A549 (cell line): ENCODE measurements around the gene GPS2. TPM values are rescaled to one million over a fixed set of nuclear protein-coding genes. Genes with fewer than 3 reads are reported as not detected.
A peak's percentile ranks its signal among the peaks of the same experiment; 100 is the strongest.
"Not testable (repeated sequence)": the region's sequence is repeated elsewhere in the genome, so short reads cannot be mapped to it uniquely, and the experiment has no call there.

Source experiments
- ATAC-seq, 2 experiments: fragments of 200-7000 bp in 1 of 2; fragments of >200 bp in 1 of 2; cut with Nextera tagmentation in 1 of 2; cut with Tn5 transposase in 1 of 2; 3 replicates each; pipeline versions ENCODE4 v1.8.0 to v1.9.1; 2018 to 2020; ENCODE audit warnings: mild to moderate bottlenecking in 1 of 2, moderate library complexity in 1 of 2
- CTCF ChIA-PET: fragments of 300-600 bp; sonication (Branson Sonifier 250); formaldehyde crosslinking; extraction: SDS; loops from one replicate; lab custom pipeline; 2021; ENCODE audit warnings: antibody characterized with exemption, inconsistent platforms; lab: Yijun Ruan, JAX
- POLR2A ChIA-PET: fragments of 350-600 bp; formaldehyde crosslinking; extraction: SDS; loops from one replicate; lab custom pipeline; 2021; ENCODE audit warnings: antibody characterized with exemption, inconsistent platforms; lab: Yijun Ruan, JAX
- DNase-seq, 2 experiments: peaks; one replicate each; pipeline versions ENCODE4 v3.0.0 to v3.0.0-alpha.2; 2011 to 2016; ENCODE audit warnings: low read depth in 1 of 2, low spot score in 1 of 2
- FAIRE-seq: peaks from 2 replicates; lab custom pipeline; 2011; peaks lifted over from hg19 to GRCh38; lab: Jason Lieb, UNC
- H3K27ac ChIP-seq, 2 experiments: fragments of >200 bp; sonication (Bioruptor Twin); formaldehyde crosslinking; 3 replicates each; pipeline ENCODE4 v1.5.1; 2016 to 2017
- H3K4me1 ChIP-seq: fragments of >200 bp; sonication (Bioruptor Twin); formaldehyde crosslinking; 3 replicates; pipeline ENCODE4 v1.6.1; 2016
- H3K4me2 ChIP-seq: fragments of >200 bp; sonication (Bioruptor Twin); formaldehyde crosslinking; 3 replicates; pipeline ENCODE4 v1.6.1; 2016
- H3K4me3 ChIP-seq: fragments of >200 bp; sonication (Bioruptor Twin); formaldehyde crosslinking; 3 replicates; pipeline ENCODE4 v1.5.1; 2016
- H3K9me3 ChIP-seq: fragments of >200 bp; sonication (Bioruptor Twin); formaldehyde crosslinking; 3 replicates; pipeline ENCODE4 v1.6.1; 2016
- CBX2 ChIP-seq: fragments of 200-600 bp; sonication (generic); IDR thresholded peaks from 2 replicates; pipeline ENCODE4 v1.6.1; 2016; ENCODE audit warnings: low read depth, mild to moderate bottlenecking, borderline replicate concordance
- CBX8 ChIP-seq: fragments of 200-600 bp; sonication (generic); IDR thresholded peaks from 2 replicates; pipeline ENCODE4 v1.6.1; 2016
- CHD2 ChIP-seq: fragments of 150-350 bp; IDR thresholded peaks from 2 replicates; pipeline ENCODE4 v1.6.1; 2014; ENCODE audit warnings: low read length; ENCODE audit not compliant: partially characterized antibody
- CHD4 ChIP-seq: fragments of 200-600 bp; sonication (generic); IDR thresholded peaks from 2 replicates; pipeline ENCODE4 v1.6.1; 2016; ENCODE audit warnings: antibody characterized with exemption, mild to moderate bottlenecking, borderline replicate concordance
- EHF ChIP-seq: fragments of 250-450 bp; sonication (Bioruptor Pico); IDR thresholded peaks from 2 replicates; pipeline ENCODE4 v1.5.0; 2020; ENCODE audit warnings: mild to moderate bottlenecking
- FOSB ChIP-seq: fragments of 250-450 bp; sonication (Bioruptor Pico); IDR thresholded peaks from 2 replicates; pipeline ENCODE4 v1.5.0; 2020; ENCODE audit warnings: mild to moderate bottlenecking, moderate library complexity
- FOXS1 ChIP-seq: fragments of 250-450 bp; sonication (Bioruptor Pico); IDR thresholded peaks from 2 replicates; pipeline ENCODE4 v1.5.0; 2020; ENCODE audit warnings: mild to moderate bottlenecking, moderate library complexity
- HOXB5 ChIP-seq: fragments of 250-450 bp; sonication (Bioruptor Pico); IDR thresholded peaks from 2 replicates; pipeline ENCODE4 v1.5.0; 2020; ENCODE audit warnings: mild to moderate bottlenecking, moderate library complexity
- MAFK ChIP-seq: fragments of 450-650 bp; IDR thresholded peaks from 2 replicates; pipeline ENCODE4 v1.6.1; 2014; ENCODE audit not compliant: partially characterized antibody
- MYC ChIP-seq: IDR thresholded peaks from 2 replicates; pipeline ENCODE4 v1.6.1; 2012; ENCODE audit warnings: mild to moderate bottlenecking, inconsistent platforms, low read length, improper control_type of control experiment, borderline replicate concordance
- NFE2L2 ChIP-seq: fragments of 150-350 bp; conservative IDR thresholded peaks from 2 replicates; pipeline ENCODE4 v1.6.1; 2014; ENCODE audit warnings: low read length
- NR3C1 ChIP-seq: fragments of >200 bp; sonication (Bioruptor Twin); formaldehyde crosslinking; IDR thresholded peaks from 3 replicates; pipeline ENCODE4 v1.6.1; 2017
- PHF8 ChIP-seq: fragments of 200-600 bp; sonication (generic); IDR thresholded peaks from 2 replicates; pipeline ENCODE4 v1.6.1; 2016; ENCODE audit warnings: low read depth, mild to moderate bottlenecking, antibody characterized with exemption, moderate library complexity, borderline replicate concordance
- POLR2A ChIP-seq: IDR thresholded peaks from 2 replicates; pipeline ENCODE4 v1.6.1; 2012; ENCODE audit warnings: mild to moderate bottlenecking, low read length
- RAD21 ChIP-seq, 2 experiments: fragments of >200 bp in 1 of 2; sonication (Bioruptor Twin) in 1 of 2; formaldehyde crosslinking in 1 of 2; IDR thresholded peaks in 1 of 2; conservative IDR thresholded peaks in 1 of 2; 2 replicates in 1 of 2; 3 replicates in 1 of 2; pipeline ENCODE4 v1.6.1; 2012 to 2018; ENCODE audit warnings: inconsistent platforms in 1 of 2
- RARB ChIP-seq: fragments of 250-450 bp; sonication (Bioruptor Pico); IDR thresholded peaks from 2 replicates; pipeline ENCODE4 v1.8.0; 2021; ENCODE audit warnings: mild to moderate bottlenecking, moderate library complexity
- RFX5 ChIP-seq: fragments of 450-650 bp; IDR thresholded peaks from 2 replicates; pipeline ENCODE4 v1.7.1; 2014; ENCODE audit warnings: antibody characterized with exemption, mild to moderate bottlenecking, moderate library complexity
- RNF2 ChIP-seq: fragments of 200-600 bp; sonication (generic); IDR thresholded peaks from 2 replicates; pipeline ENCODE4 v1.6.1; 2016; ENCODE audit warnings: low read depth, mild to moderate bottlenecking, antibody characterized with exemption, moderate library complexity, borderline replicate concordance
- SMC3 ChIP-seq: fragments of >200 bp; sonication (Bioruptor Twin); formaldehyde crosslinking; IDR thresholded peaks from 3 replicates; pipeline ENCODE4 v1.6.1; 2018; ENCODE audit warnings: inconsistent platforms
- WGBS: methylation state at CpG from one replicate; pipeline ENCODE4 v1.1.6; 2017; ENCODE audit errors: missing lambda C conversion rate; 5-methylcytosine and 5-hydroxymethylcytosine counted together
- polyA plus RNA-seq, 4 experiments: library from polyadenylated mRNA; depleted of rRNA in 3 of 4; stranded (reverse); fragments of >200 nt; fragmentation: RNase III in 1 of 4; extraction: RNeasy Plus Mini Kit Qiagen cat#74134 plus additional on column Dnase treatment in 1 of 4; gene quantifications; 2 replicates in 3 of 4; 3 replicates in 1 of 4; pipeline ENCODE4 v1.2.3, GENCODE V29; 2011 to 2017
- TF ChIP-seq, protein P1 (sequence below): fragments of >200 bp; sonication (Bioruptor Twin); formaldehyde crosslinking; IDR thresholded peaks from 2 replicates; pipeline ENCODE4 v1.6.1; 2016
- TF ChIP-seq, protein P2 (sequence below): IDR thresholded peaks from 2 replicates; pipeline ENCODE4 v1.6.1; 2012
- TF ChIP-seq, protein P3 (sequence below): IDR thresholded peaks from 2 replicates; pipeline ENCODE4 v1.6.1; 2012

Gene GPS2
- polyA plus RNA-seq, 2 of the 4 experiments (the other 2 are of a cell fraction), result 61.7 to 158 TPM

DNA sequence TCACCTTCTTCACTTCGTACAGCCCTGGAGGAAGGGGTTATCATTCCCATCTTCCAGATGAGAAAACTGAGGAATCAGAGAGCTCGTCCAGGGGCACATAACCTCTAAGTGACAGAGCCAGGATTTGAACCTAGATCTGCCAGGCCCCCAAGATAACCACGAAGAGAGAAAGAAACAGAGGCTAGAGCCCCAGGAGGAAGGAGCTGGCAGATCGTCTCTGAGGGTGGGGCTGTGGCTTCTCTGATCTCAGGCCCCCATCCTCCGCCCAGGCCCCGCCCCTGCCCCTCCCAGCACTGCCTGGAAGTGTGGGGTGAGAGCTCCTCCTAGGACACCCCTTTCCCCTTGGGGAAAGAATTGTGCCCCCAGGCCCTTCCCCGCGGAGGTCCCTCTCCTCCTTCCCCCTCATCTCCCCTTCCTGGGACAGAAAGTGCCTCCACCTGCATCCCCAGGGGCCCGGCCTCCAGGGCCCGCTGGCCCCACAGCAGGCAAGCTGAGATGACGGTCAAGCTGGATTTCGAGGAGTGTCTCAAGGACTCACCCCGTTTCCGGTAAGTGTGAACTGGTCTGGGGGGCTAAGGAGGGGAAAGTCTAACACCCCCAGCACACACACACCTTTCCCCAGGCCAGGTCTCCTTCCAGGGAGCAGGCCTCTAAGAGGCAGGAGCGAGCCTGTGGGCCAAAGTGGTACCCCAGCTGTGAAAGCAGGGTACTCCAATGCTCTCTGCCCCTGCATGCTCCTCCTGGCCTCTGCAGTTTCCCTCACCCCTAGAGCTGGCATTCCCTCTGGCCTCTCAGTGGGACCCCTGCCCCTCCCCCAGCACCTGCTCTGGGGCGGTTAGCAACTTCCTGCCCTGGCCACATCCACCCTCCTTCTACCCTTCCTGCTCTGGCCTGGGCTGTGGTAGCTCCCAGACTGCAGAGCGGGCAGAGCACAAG, 21.3 kb upstream of the GPS2 start, which contains the start of gene ACAP1:
ACAP1 (plus strand) TSS at position 290 of the 936 bp plus-strand sequence; CDS start at position 496, 206 bp downstream.
- DNase-seq (no peak), FAIRE-seq (no peak), ATAC-seq (peak in 1 of 2 experiments; percentile 23; a peak in 1 of 6 replicates)
- H3K4me3 ChIP-seq, result no peak within 1 kb of the TSS
- H3K4me2 ChIP-seq, result no peak within 1 kb of the TSS
- 69% methylated on average over 17 of the region's 17 CpGs for WGBS
- no peak within 1 kb of the TSS for H3K27ac ChIP-seq
- TF ChIP-seq FOXS1 (CRISPR knock-in tag), result no peak
- TF ChIP-seq MAFK, result no peak
- TF ChIP-seq CHD2, result no peak
- TF ChIP-seq RNF2, result no peak
- no peak for TF ChIP-seq POLR2A
- no peak for TF ChIP-seq MYC
- no peak for TF ChIP-seq CHD4
- no peak for TF ChIP-seq SMC3
- no peak for TF ChIP-seq RFX5
- TF ChIP-seq, protein P1, sequence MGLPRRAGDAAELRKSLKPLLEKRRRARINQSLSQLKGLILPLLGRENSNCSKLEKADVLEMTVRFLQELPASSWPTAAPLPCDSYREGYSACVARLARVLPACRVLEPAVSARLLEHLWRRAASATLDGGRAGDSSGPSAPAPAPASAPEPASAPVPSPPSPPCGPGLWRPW, result no peak
- TF ChIP-seq RAD21 (conservative IDR thresholded peaks at IDR 0.05 in 1 of 2, IDR thresholded peaks at IDR 0.05 in 1 of 2), result no peak
- no peak for TF ChIP-seq NFE2L2
- no peak for TF ChIP-seq NR3C1
- TF ChIP-seq EHF (CRISPR knock-in tag), result no peak
- no peak for TF ChIP-seq RARB (CRISPR knock-in tag)
- TF ChIP-seq PHF8, result no peak
- no peak for TF ChIP-seq CBX8
- no peak for TF ChIP-seq FOSB
- peaks cover 4% of the 10 kb centered on the region; the same call in 1 of the 3 replicates for H3K4me1 ChIP-seq
- no peaks in the 10 kb centered on the region for H3K9me3 ChIP-seq
- ChIA-PET CTCF (interaction anchor here (0.9 to 23.9 kb wide), 10 partner anchors 5 to 291 kb away, joined by 3 to 433 read pairs (median 8); partner anchors contain the start of genes ACAP1, DVL2, KCTD11 and NEURL4), POLR2A (interaction anchor here (0.6 to 1.0 kb wide), 3 partner anchors 15 to 199 kb away, joined by 3 read pairs; no protein-coding TSS in a partner anchor)

DNA sequence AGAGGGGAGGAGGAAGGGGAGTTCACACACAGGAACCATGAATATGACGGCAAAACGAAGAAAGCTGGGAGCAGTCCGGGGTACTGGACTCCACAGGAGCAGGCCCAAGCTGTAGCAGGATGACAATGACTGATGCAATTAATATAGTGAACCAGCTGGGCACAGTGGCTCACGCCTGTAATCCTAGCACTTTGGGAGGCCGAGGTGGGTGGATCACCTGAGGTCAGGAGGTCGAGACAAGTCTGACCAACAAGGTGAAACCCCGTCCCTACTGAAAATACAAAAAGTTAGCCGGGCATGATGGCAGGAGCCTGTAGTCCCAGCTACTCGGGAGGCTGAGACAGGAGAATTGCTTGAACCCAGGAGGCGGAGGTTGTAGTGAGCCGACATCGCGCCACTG, 20.6 kb upstream of the GPS2 start:
- CTCF ChIA-PET, result interaction anchor here (0.9 to 23.9 kb wide), 9 partner anchors 5 to 290 kb away, joined by 3 to 433 read pairs (median 8); partner anchors contain the start of genes ACAP1, DVL2, KCTD11 and NEURL4
- DNase-seq, H3K27ac ChIP-seq, H3K9me3 ChIP-seq, H3K4me3 ChIP-seq, ATAC-seq, H3K4me2 ChIP-seq, FAIRE-seq, POLR2A ChIA-PET, H3K4me1 ChIP-seq: not testable (repeated sequence)
- WGBS, result 82% methylated on average over 13 of the region's 13 CpGs

DNA sequence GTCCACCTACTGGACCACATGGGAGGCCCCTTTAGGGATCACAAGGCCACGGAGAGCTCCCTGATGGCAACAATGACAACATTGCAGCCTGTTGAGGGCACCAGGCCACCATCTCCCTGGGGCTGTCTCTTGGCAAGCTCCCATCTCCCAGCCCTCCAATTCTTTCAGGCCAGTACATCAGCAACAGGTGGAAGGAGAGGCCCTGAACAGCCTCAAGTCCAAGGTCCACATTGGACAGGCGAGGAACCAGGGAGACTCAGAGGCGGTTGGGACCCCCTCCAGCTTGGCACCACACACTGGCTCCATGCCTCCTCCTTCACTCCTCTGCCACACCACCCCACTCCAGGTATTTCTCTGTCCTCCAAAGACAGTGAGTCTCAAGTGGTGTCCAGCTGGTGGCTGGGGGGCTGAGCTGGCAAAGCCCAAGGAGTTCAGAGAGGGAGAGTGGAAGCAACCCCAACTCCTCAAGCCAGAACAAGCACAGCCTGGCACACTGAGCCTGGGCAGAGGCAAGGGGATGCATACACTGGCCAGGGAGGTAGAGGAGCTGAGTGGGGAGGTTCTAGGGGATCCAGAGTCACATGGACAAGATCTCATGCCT, 19.9 kb upstream of the GPS2 start:
- H3K4me3 ChIP-seq, result no peak overlapping the region
- POLR2A ChIA-PET, result no interaction called here
- TF ChIP-seq HOXB5 (CRISPR knock-in tag), result no peak
- TF ChIP-seq CBX2, result no peak
- TF ChIP-seq, protein P2, sequence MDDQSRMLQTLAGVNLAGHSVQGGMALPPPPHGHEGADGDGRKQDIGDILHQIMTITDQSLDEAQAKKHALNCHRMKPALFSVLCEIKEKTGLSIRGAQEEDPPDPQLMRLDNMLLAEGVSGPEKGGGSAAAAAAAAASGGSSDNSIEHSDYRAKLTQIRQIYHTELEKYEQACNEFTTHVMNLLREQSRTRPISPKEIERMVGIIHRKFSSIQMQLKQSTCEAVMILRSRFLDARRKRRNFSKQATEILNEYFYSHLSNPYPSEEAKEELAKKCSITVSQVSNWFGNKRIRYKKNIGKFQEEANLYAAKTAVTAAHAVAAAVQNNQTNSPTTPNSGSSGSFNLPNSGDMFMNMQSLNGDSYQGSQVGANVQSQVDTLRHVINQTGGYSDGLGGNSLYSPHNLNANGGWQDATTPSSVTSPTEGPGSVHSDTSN, result no peak
- TF ChIP-seq CHD4, result no peak
- TF ChIP-seq, protein P3, sequence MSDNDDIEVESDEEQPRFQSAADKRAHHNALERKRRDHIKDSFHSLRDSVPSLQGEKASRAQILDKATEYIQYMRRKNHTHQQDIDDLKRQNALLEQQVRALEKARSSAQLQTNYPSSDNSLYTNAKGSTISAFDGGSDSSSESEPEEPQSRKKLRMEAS, result no peak
- 75% methylated on average over 3 of the region's 3 CpGs for WGBS
- H3K4me2 ChIP-seq, result no peak overlapping the region
- CTCF ChIA-PET, result interaction anchor here (0.9 to 23.9 kb wide), 10 partner anchors 4 to 290 kb away, joined by 3 to 433 read pairs (median 6); partner anchors contain the start of genes ACAP1, KCTD11, NEURL4 and SLC2A4
- peaks cover 6% of the 10 kb centered on the region; the same call in 1 of the 3 replicates for H3K4me1 ChIP-seq
- no peak overlapping the region for H3K27ac ChIP-seq
- DNase-seq (no peak), ATAC-seq (no peak), FAIRE-seq (no peak)
- no peaks in the 10 kb centered on the region for H3K9me3 ChIP-seq

DNA sequence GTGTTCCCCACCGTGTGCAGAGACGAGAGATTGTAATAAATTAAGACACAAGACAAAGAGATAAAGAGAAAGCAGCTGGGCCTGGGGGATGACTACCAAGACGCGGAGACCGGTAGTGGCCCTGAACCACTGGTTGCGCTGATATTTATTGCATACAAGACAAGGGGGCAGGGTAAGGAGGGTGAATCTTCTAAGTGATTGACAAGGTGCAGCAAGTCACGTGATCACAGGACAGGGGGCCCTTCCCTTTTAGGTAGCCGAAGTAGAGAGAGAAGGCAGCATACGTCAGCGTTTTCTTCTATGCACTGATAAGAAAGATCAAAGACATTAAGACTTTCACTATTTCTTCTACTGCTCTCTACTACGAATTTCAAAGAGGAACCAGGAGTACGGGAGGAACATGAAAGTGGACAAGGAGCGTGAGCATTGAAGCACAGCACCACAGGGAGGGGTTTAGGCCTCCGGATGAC, 17.5 kb upstream of the GPS2 start:
- ATAC-seq, POLR2A ChIA-PET, H3K27ac ChIP-seq, H3K4me2 ChIP-seq, DNase-seq, H3K9me3 ChIP-seq, FAIRE-seq, H3K4me3 ChIP-seq: not testable (repeated sequence)
- 63% methylated on average over 13 of the region's 14 CpGs for WGBS
- H3K4me1 ChIP-seq, result peaks cover 14% of the 10 kb centered on the region; the same call in 2 of the 3 replicates
- CTCF ChIA-PET, result interaction anchor here (23.9 kb wide), 1 partner anchor 10 kb away, joined by 433 read pairs; the partner anchor contains the start of gene ACAP1
